Measurements from ENCODE around the gene PDE2A.

- TF ChIP-seq CTCF (conservative IDR thresholded peaks at IDR 0.05; ENCODE audit: low read depth, low read length): no peak
- TF ChIP-seq EZH2 (IDR thresholded peaks at IDR 0.05; ENCODE audit: borderline replicate concordance, low read depth, low read length, poor library complexity, severe bottlenecking): no peak
Observed at GRCh38 chr11:72570893-72571661, 103.1 kb downstream of the PDE2A start.
